Osteoblast (primary cell): Measurements from ENCODE around the gene EPAS1. TPM values are rescaled to one million over a fixed set of nuclear protein-coding genes. Genes with fewer than 3 reads are reported as not detected.

Source experiments
- DNase-seq: peaks from one replicate; pipeline ENCODE4 v3.0.0; 2011; ENCODE audit warnings: low spot score, mixed read lengths; ENCODE audit not compliant: insufficient read length; ENCODE audit errors: missing footprints
- H2AFZ ChIP-seq: 2 replicates; pipeline ENCODE4 v1.6.0; 2011; ENCODE audit warnings: mild to moderate bottlenecking, low read length
- H3K27ac ChIP-seq: 2 replicates; pipeline ENCODE4 v1.5.1; 2011; ENCODE audit warnings: mild to moderate bottlenecking, low read depth, low read length, moderate library complexity
- H3K27me3 ChIP-seq: 2 replicates; pipeline ENCODE4 v1.6.0; 2012; ENCODE audit warnings: mild to moderate bottlenecking, control low read depth, inconsistent platforms, low read length, moderate library complexity; ENCODE audit not compliant: insufficient read depth
- H3K36me3 ChIP-seq: 2 replicates; pipeline ENCODE4 v1.5.1; 2011; ENCODE audit warnings: mild to moderate bottlenecking, low read length, control low read depth, moderate library complexity; ENCODE audit not compliant: insufficient read depth
- H3K4me1 ChIP-seq: 2 replicates; pipeline ENCODE4 v1.5.1; 2011; ENCODE audit warnings: mild to moderate bottlenecking, low read length, control low read depth, moderate library complexity; ENCODE audit not compliant: insufficient read depth
- H3K4me2 ChIP-seq: 2 replicates; pipeline ENCODE4 v1.6.0; 2011; ENCODE audit warnings: mild to moderate bottlenecking, low read length; ENCODE audit not compliant: insufficient read depth
- H3K4me3 ChIP-seq: fragments of 200-600 bp; sonication (generic); 3 replicates; pipeline ENCODE4 v1.5.1; 2012; ENCODE audit warnings: mild to moderate bottlenecking, low read length, inconsistent platforms; ENCODE audit not compliant: insufficient read depth
- H3K79me2 ChIP-seq: 2 replicates; pipeline ENCODE4 v1.6.0; 2012; ENCODE audit warnings: mild to moderate bottlenecking, low read length, control low read depth, inconsistent platforms; ENCODE audit not compliant: insufficient read depth
- H3K9me3 ChIP-seq: 2 replicates; pipeline ENCODE4 v1.5.1; 2011; ENCODE audit warnings: low read depth, low read length, control low read depth
- H4K20me1 ChIP-seq: 2 replicates; pipeline ENCODE4 v1.6.0; 2012; ENCODE audit warnings: mild to moderate bottlenecking, low read length, control low read depth; ENCODE audit not compliant: insufficient read depth
- CTCF ChIP-seq: IDR thresholded peaks from 2 replicates; pipeline ENCODE4 v1.5.1; 2011; ENCODE audit warnings: mild to moderate bottlenecking, low read depth, low read length, moderate library complexity; ENCODE audit errors: extremely low read depth
- total RNA-seq: library from RNA; depleted of rRNA; stranded (reverse); fragments of >200 nt; gene quantifications from 2 replicates; pipeline ENCODE4 v1.2.3, GENCODE V29; 2012

The EPAS1 gene
- total RNA-seq, 1 donor, result 260 TPM

GRCh38 chr2:46356991-46357390 is 59.8 kb downstream of the EPAS1 start:
- H3K4me2 ChIP-seq, result no peak overlapping the region
- DNase-seq, result no peak
- no peaks in the 10 kb centered on the region for H3K9me3 ChIP-seq
- H3K79me2 ChIP-seq, result peaks cover 7% of the 10 kb centered on the region
- H3K36me3 ChIP-seq, result peaks cover 72% of the 10 kb centered on the region
- no peak overlapping the region for H3K4me3 ChIP-seq
- H2AFZ ChIP-seq, result no peak overlapping the region
- no peaks in the 10 kb centered on the region for H3K27me3 ChIP-seq
- peaks cover 2% of the 10 kb centered on the region for H4K20me1 ChIP-seq
- H3K27ac ChIP-seq, result no peak overlapping the region
- H3K4me1 ChIP-seq, result no peaks in the 10 kb centered on the region
- TF ChIP-seq CTCF, result no peak

- H3K9me3 ChIP-seq, result no peaks in the 10 kb centered on the region
- H3K27me3 ChIP-seq, result no peaks in the 10 kb centered on the region
- H4K20me1 ChIP-seq, result peaks cover 2% of the 10 kb centered on the region
- no peak overlapping the region for H3K4me3 ChIP-seq
- no peak overlapping the region for H3K4me2 ChIP-seq
- DNase-seq, result no peak
- H3K27ac ChIP-seq, result no peak overlapping the region
- H3K4me1 ChIP-seq, result peaks cover 8% of the 10 kb centered on the region
- no peak overlapping the region for H2AFZ ChIP-seq
- no peak for TF ChIP-seq CTCF
- H3K79me2 ChIP-seq, result peaks cover 5% of the 10 kb centered on the region
- H3K36me3 ChIP-seq, result peaks cover 72% of the 10 kb centered on the region
Observed at GRCh38 chr2:46358713-46359112, 61.5 kb downstream of the EPAS1 start.

GRCh38 chr2:46360303-46360702 is 63.1 kb downstream of the EPAS1 start:
- Histone ChIP-seq H3K4me1 (peaks cover 15% of the 10 kb centered on the region), H3K27me3 (no peaks in the 10 kb centered on the region), H2AFZ (no peak overlapping the region), H4K20me1 (no peaks in the 10 kb centered on the region), H3K79me2 (peaks cover 8% of the 10 kb centered on the region), H3K9me3 (no peaks in the 10 kb centered on the region), H3K4me3 (no peak overlapping the region), H3K36me3 (peaks cover 59% of the 10 kb centered on the region), H3K27ac (no peak overlapping the region), H3K4me2 (no peak overlapping the region)
- no peak for TF ChIP-seq CTCF
- no peak for DNase-seq

GRCh38 chr2:46361920-46362666 is 64.9 kb downstream of the EPAS1 start:
- no peak overlapping the region for H2AFZ ChIP-seq
- H3K4me1 ChIP-seq, result peaks cover 15% of the 10 kb centered on the region
- no peaks in the 10 kb centered on the region for H4K20me1 ChIP-seq
- peaks cover 16% of the 10 kb centered on the region for H3K79me2 ChIP-seq
- no peak for DNase-seq
- TF ChIP-seq CTCF, result no peak
- H3K36me3 ChIP-seq, result peaks cover 60% of the 10 kb centered on the region
- peak overlapping the region; percentile 59 for H3K27ac ChIP-seq
- H3K27me3 ChIP-seq, result no peaks in the 10 kb centered on the region
- H3K4me3 ChIP-seq, result no peak overlapping the region
- H3K9me3 ChIP-seq, result no peaks in the 10 kb centered on the region
- H3K4me2 ChIP-seq, result no peak overlapping the region
